Testis (tissue), 2 donors: ENCODE data around the gene FUT4.

Source experiments
- CTCF ChIP-seq, 3 experiments: fragments of 450-650 bp in 2 of 3; fragments of 200-600 bp in 1 of 3; sonication (generic) in 1 of 3; IDR thresholded peaks; one replicate each; pipeline ENCODE4 v1.5.1; 2016 to 2019; ENCODE audit warnings: antibody characterized with exemption in 3 of 3, mild to moderate bottlenecking in 2 of 3, moderate library complexity in 1 of 3
- POLR2A ChIP-seq: fragments of 450-650 bp; IDR thresholded peaks from one replicate; pipeline ENCODE4 v1.6.1; 2017; ENCODE audit warnings: antibody characterized with exemption, mild to moderate bottlenecking, moderate library complexity

GRCh38 chr11:94549146-94549545, 5.4 kb downstream of the FUT4 start:
- TF ChIP-seq CTCF (IDR thresholded peaks at IDR 0.05) (no peak), POLR2A (no peak)
